ENCODE data around the gene ZNF480.

DNA sequence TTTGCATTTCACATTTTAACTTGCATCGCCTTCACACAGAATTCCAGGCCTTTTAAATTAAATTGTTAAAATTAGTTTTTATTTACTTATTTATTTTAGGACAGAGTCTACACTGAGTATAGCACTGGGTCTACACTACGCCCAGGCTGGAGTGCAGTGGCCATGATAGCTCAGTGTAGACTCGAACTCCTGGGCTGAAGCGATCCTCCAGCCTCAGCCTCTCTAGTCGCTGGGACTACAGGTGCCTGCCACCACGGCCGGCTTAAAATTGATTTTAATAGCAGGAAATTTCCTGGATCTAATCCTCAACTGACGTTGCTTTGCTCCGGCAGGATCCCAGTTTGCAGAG is 38.8 kb downstream of the ZNF480 start:
- TF ChIP-seq POLR2A (IDR thresholded peaks at IDR 0.05) (no peak), EP300 (IDR thresholded peaks at IDR 0.05; ENCODE audit: low read depth) (no peak)
- TF ChIP-seq, protein P1, sequence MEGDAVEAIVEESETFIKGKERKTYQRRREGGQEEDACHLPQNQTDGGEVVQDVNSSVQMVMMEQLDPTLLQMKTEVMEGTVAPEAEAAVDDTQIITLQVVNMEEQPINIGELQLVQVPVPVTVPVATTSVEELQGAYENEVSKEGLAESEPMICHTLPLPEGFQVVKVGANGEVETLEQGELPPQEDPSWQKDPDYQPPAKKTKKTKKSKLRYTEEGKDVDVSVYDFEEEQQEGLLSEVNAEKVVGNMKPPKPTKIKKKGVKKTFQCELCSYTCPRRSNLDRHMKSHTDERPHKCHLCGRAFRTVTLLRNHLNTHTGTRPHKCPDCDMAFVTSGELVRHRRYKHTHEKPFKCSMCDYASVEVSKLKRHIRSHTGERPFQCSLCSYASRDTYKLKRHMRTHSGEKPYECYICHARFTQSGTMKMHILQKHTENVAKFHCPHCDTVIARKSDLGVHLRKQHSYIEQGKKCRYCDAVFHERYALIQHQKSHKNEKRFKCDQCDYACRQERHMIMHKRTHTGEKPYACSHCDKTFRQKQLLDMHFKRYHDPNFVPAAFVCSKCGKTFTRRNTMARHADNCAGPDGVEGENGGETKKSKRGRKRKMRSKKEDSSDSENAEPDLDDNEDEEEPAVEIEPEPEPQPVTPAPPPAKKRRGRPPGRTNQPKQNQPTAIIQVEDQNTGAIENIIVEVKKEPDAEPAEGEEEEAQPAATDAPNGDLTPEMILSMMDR (IDR thresholded peaks at IDR 0.05) = no peak

Data from transverse colon (tissue), 3 donors.